ENCODE measurements around the gene NUSAP1.
A peak's percentile ranks its signal among the peaks of the same experiment; 100 is the strongest.
"Not testable (repeated sequence)": the region's sequence is repeated elsewhere in the genome, so short reads cannot be mapped to it uniquely, and the experiment has no call there.

Gene NUSAP1

DNA sequence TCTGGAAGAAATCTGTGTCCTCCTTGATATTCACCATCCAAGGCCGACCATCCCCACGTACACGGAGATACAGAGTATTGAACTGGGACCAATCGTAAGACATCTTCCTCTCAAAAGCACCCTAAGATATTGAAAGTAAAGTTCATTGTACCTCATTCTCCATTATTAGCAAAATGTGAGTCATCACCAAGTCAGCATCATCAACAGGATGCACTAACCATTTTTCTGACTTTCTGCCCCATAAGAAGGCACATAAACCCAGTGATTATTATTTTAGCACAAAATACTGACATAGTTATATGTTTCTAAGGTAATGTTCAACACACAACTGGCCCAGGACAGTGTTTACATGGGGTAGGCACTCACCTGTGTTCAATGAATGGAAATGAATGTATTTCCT, 62.2 kb downstream of the NUSAP1 start:
- DNase-seq = no peak
- in situ Hi-C loops (cut with HindIII; ENCODE audit: low pct_ligation_motif_present, low pct_unique_long_range_greater_than_20kb, low sequenced_read_pairs) = no loop called here

DNA sequence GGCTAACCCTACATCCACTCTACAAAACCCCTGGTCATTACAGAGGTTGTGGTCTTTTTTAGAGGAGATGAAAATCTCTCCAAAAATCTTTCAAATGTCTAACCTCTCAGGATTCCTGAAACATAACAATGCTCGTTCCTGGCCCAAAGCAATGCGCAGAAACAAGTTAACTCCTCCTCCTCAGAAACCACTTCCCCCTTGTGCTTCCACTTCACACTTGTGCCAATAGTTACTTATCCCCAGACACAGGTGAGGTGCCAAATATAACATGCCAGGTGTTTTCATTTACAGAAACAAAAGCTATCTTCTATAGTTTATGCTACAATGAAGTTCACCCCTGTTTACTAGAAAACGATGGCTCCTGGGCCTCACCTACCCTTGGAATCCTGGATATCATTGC, 63.4 kb downstream of the NUSAP1 start:
- in situ Hi-C loops (cut with HindIII; ENCODE audit: low pct_ligation_motif_present, low pct_unique_long_range_greater_than_20kb, low sequenced_read_pairs) = no loop called here
- DNase-seq = no peak

DNA sequence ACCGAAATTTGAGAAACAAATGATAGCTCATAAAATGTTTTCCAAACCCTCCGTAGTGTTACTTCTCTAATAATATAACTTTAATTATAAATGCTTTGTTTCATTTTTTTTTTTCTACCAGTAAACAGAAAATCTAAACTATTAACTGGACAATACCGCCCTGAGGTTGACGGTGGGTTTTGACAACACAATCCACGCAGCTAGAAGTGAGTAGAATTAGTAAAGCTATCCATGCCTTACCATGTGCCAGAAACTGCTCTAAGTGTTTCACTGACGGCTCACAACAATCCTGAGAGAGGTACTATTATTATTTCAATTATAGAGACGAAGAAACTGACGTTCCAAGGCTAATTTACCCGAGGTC, 69.2 kb downstream of the NUSAP1 start:
- in situ Hi-C loops (cut with HindIII; ENCODE audit: low pct_ligation_motif_present, low pct_unique_long_range_greater_than_20kb, low sequenced_read_pairs) = no loop called here
- DNase-seq = peak; percentile 5

DNA sequence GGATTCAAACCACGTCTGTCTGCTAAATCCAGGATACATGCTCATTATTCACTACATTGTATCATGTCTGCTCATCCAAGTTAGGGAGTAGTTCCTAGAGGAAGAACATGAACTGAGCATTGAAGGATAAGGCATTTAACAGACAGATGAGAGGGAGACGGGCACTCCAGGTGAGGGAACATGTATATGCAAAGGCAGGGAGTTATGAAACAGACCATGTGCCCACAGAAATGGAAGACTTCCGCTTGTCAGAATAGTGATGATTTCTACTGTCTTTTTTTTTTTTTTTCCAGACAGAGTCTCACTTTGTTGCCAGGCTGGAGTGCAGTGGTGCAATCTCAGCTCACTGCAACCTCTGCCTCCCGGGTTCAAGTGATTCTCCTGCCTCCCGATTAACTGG, 74.7 kb downstream of the NUSAP1 start:
- no peak for DNase-seq
- in situ Hi-C loops (cut with HindIII; ENCODE audit: low pct_ligation_motif_present, low pct_unique_long_range_greater_than_20kb, low sequenced_read_pairs) = no loop called here

DNA sequence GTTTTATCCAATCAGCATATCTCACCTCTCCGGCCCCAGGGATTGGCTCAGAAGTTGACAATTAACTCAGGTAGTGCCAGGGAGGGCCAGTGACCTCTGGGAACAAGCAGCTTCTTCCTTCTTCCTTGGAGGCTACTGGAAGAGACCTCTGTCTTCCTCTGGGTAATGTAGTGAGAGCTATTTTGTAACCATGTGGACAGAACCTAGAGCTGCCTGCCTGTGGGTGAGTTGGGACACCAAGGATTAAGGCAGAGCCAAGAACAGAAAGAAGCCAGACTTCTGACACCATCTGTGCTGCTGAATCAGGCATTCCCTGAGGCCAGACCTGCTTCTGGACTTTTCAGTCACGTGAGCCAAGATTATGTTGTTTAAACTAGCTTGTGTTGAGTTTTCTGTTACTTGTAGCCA, 75.6 kb downstream of the NUSAP1 start:
- DNase-seq = no peak
- in situ Hi-C loops (cut with HindIII; ENCODE audit: low pct_ligation_motif_present, low pct_unique_long_range_greater_than_20kb, low sequenced_read_pairs) = no loop called here

DNA sequence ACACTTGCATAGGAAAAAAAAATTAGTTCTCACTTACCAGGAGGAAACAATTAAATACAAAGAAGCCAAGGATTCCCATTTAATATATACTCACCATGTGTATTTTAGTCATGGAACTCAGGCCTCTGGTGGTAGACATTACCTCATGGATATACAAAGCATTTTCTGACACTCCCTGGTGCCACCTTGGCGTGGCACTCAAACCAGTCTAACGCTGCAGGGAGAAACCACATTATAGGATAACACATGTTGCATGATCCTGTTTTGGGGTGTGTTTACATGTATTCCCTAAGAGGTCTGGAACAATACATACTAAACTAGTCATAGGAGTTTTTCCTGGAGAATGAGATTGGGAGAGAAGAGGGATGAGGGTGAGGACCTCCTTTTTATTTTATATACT, 78.3 kb downstream of the NUSAP1 start:
- DNase-seq = no peak

DNA sequence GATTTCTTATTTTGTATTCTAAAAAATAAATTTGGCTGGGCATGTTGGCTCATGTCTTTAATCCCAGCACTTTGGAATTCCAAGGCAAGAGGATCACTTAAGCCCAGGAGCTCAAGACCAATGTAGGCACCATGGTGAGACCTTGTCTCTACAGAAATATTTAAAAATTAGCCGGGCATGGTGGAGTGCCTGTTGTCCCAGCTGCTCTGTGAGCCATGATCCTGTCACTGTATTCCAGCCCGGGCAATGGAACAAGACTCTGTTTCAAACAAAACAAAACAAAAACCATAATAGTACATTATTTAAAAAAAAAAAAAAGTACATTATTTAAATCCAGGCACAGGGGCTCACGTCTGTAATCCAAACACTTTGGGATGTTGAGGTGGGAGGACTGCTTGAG, 78.8 kb downstream of the NUSAP1 start:
- in situ Hi-C loops (cut with HindIII; ENCODE audit: low pct_ligation_motif_present, low pct_unique_long_range_greater_than_20kb, low sequenced_read_pairs) = no loop called here
- DNase-seq = no peak

More for the DNA sequence above, 78.3 kb downstream of the NUSAP1 start:
- in situ Hi-C loops (cut with HindIII; ENCODE audit: low pct_ligation_motif_present, low pct_unique_long_range_greater_than_20kb, low sequenced_read_pairs) = no loop called here

DNA sequence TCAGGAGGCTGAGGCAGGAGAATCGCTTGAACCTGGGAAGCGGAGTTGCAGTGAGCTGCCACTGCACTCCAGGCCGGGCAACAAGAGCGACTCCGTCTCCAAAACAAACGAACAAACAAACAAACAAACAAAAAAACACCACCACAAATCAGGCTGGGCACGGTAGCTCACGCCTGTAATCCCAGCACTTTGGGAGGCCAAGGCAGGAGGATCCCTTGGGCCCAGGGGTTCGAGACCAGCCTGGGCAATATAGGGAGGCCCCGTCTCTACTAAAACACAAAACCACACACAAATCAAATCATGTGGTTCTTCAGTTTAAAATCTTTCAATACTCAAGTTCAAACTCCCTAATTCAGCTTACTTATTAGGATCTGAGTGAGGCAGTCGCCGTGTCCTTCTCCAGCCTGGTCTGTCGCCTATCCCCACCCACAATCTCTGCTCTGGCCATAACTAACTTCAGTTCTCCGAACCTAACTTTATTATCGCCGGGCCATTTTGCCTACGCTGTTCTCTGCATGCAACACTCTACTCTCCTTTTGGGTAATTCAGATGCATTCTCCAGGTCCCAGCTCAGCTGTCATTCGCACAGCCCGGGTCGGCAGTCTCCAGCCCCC, 83.6 kb downstream of the NUSAP1 start:
- in situ Hi-C loops (cut with HindIII; ENCODE audit: low pct_ligation_motif_present, low pct_unique_long_range_greater_than_20kb, low sequenced_read_pairs) = no loop called here
- no peak for DNase-seq

DNA sequence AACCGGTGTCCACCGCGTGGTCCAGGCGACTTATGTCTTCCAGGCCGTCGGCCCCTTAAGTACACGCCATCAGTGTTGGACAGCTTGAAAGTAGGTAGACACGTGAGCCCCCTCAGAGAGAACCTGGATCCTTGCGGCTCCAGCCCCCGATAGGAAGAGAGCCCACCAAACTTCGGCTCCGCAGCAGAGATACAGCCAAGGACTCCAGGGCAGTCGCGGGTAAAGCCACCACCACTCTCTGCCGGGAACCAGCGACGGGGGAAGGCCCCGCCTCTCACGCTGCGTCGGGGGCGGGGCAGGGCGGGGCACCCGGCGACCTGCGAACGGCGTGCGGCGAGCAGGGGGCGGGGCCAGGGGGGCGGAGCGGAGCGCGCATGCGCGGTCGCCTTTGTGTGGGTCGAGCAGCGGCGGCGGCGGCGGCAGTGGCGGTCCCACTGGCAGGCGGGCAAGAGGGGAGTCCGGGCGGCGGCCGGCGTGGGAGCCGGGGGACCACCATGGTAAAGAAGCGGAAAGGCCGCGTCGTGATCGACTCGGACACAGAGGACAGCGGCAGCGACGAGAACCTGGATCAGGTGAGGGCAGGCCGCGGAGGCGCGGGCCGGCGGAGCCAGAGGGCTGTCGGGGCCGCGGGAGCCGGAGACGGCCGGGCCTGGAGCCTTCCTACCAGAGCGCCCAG, 84.2 kb downstream of the NUSAP1 start, which contains the start of gene RTF1:
Gene RTF1, plus strand, starts transcription at position 354 of the 676 bp plus-strand sequence. Its CDS starts 21 bp downstream, at position 375.
- in situ Hi-C loops (cut with HindIII; ENCODE audit: low pct_ligation_motif_present, low pct_unique_long_range_greater_than_20kb, low sequenced_read_pairs) = no loop called here
- DNase-seq = peak; percentile 84

DNA sequence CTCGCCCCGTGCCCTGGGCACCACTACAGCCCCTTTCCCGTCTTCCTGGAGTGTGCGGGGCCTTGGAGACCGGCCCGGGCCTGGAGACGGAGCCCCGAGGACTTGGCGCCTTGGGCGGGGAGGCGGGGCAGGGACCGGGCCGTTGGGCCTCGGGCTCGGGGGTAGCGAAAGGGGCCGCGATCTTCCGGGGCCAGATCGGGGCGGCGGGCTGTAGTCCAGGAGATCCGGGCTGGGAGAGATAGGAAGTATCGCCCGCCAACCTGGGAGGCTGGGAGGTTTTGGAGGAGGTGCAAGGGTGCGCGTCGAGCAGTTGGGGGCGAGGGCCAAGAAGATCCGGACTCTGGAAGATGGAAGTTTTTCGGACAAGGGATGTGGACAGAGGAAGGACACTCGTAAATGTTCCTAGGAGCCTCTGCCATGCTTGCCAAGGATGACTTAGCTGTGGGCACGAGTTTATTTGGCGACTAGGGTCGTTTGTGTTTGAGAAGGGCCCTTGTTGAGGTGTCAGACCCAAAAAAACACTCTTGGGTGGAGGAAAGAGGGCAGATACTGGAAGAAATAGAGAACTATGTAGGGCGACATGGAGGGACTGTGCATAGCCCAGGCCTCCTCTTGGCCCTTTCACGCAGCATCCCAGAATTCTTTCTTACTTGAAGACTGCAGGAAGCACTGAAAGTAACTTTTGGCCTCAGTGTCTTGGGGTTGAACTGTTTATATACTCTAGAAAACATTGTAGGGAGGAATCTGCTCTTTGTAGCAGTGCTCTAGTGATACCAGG, 84.9 kb downstream of the NUSAP1 start:
- in situ Hi-C loops (cut with HindIII; ENCODE audit: low pct_ligation_motif_present, low pct_unique_long_range_greater_than_20kb, low sequenced_read_pairs) = no loop called here
- DNase-seq = peak; percentile 28

DNA sequence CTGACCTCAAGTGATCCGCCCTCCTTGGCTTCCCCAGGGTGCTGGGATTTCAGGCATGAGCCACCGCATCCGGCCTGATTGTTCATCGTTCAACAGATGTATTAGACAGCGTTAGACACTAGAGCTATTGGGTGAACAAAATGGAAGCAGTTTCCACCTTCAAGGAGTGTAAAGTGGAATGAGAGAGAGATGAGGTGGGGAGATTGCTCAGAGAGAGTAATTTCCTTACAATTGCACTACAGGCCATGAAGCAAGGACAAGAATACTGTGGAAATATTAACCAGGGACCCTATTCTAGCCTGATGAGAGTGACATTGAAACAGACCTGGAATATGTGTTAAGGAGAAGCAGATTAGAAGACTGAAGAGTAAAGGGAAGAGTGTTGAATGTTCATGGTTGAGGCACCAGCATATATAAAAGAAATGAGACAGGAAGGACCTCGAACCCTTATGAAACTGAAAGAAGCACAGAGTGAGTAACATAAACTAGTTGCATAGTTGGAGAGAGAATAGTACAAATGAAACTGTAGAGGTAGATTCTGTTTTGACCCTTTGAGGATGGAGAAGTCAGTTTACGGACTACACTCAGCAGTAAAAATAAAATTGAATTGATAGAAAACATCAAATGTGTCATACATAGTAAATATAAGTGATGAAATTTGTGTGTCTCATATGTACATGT, 91.4 kb downstream of the NUSAP1 start:
- no peak for DNase-seq
- in situ Hi-C loops (cut with HindIII; ENCODE audit: low pct_ligation_motif_present, low pct_unique_long_range_greater_than_20kb, low sequenced_read_pairs) = no loop called here

DNA sequence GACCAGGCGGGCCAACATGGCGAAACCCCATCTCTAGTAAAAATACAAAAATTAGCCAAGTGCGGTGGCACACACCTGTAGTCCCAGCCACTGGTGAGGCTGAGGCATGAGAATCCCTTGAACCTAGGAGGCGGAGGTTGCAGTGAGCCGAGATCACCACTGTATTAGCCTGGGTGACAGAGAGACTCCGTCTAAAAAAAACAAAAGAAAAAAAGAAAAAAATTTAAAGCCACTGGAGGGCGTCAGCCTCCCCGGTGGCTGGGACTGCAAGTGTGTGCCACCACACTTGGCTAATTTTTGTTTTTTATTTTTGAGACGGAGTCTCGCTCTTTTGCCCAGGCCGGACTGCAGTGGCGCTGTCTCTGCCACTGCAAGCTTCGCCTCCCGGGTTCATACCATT, 92.1 kb downstream of the NUSAP1 start:
- in situ Hi-C loops (cut with HindIII; ENCODE audit: low pct_ligation_motif_present, low pct_unique_long_range_greater_than_20kb, low sequenced_read_pairs) = no loop called here
- no peak for DNase-seq

DNA sequence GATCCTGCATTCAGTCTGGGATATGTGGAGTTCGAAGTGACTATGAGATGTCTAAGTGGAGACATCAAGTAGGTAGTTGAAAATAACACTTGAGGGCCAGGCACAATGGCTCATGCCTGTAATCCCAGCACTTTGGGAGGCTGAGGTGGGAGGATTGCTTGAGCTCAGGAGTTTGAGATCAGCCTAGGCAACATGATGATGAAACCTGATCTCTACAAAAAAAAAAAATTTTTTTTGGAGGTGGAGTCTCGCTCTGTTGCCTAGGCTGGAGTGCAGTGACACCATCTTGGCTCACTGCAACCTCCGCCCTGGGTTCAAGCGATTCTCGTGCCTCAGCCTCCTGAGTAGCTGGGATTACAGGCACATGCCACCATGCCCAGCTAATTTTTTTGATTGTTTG, 93.2 kb downstream of the NUSAP1 start:
- in situ Hi-C loops (cut with HindIII; ENCODE audit: low pct_ligation_motif_present, low pct_unique_long_range_greater_than_20kb, low sequenced_read_pairs) = not testable (repeated sequence)

DNA sequence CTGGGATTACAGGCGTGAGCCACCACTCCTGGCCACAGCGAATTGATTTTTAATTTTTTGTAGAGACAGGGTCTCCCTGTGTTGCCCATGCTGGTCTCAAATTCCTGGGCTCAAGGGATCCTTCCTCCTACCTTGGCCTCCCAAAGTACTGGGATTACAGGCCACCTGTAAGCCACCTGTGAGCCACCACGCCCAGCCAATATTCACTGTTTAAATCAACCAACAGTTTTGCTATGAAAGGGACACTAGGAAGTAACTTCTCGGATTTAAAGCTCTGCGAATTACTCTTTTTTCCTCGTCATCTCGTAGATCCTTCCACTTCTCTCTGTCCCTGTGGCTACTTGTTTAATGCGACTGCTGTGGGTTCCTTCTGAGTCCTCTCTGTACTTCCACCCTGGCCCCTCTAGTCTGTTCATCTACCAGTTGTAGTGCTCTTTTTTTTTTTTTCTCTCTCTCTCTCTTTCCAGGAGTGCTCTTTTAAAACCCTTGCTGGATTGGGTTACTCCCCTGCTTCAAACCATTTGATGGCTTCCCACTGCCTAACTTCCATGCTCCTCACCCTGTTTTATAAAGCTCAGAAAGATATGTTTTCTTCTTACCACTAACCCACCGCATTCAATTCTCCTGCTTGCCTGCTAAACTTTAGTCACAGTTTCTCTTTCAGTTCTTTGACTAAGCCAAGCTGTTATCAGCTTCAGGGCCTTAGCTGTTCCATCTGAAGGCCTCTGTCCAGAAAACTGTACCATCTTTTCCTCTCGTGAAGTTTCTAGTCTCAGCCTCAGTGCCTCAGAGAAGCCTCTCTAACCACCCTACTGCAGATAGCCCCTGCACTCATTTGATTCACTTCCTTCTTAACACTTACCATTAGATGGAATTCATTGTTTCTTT, 96.6 kb downstream of the NUSAP1 start:
- in situ Hi-C loops (cut with HindIII; ENCODE audit: low pct_ligation_motif_present, low pct_unique_long_range_greater_than_20kb, low sequenced_read_pairs) = no loop called here
- DNase-seq = no peak

More for the DNA sequence above, 93.2 kb downstream of the NUSAP1 start:
- DNase-seq = not testable (repeated sequence)

Measured in ACHN (cell line).